Activated naive CD4-positive, alpha-beta T cell treated with anti-CD3 and anti-CD28 coated beads, Interleukin-2, amount 10 ng/mL, durations not matched to agents 7 days and 5 days (primary cell): ENCODE measurements around the gene CCNG1.
"Not testable (repeated sequence)": the region's sequence is repeated elsewhere in the genome, so short reads cannot be mapped to it uniquely, and the experiment has no call there.

Experiments used
- CTCF ChIA-PET: fragments of 350-600 bp; sonication (Branson Sonifier 250); formaldehyde crosslinking; loops from one replicate; lab custom pipeline; 2021; ENCODE audit warnings: antibody characterized with exemption; lab: Charles Lee
- DNase-seq: peaks from one replicate; pipeline ENCODE4 v3.0.0-alpha.2; 2020
- H3K27ac Mint-ChIP-seq: one replicate; pipeline ENCODE4 v1.8.0; 2021; ENCODE audit warnings: mild to moderate bottlenecking, moderate library complexity, mixed read lengths
- H3K27me3 Mint-ChIP-seq: one replicate; pipeline ENCODE4 v1.8.0; 2021; ENCODE audit warnings: mild to moderate bottlenecking, mixed read lengths
- H3K36me3 Mint-ChIP-seq: one replicate; pipeline ENCODE4 v1.8.0; 2021; ENCODE audit warnings: mixed read lengths
- H3K4me1 Mint-ChIP-seq: one replicate; pipeline ENCODE4 v1.8.0; 2021; ENCODE audit warnings: mixed read lengths
- H3K4me3 Mint-ChIP-seq: one replicate; pipeline ENCODE4 v1.8.0; 2021; ENCODE audit warnings: mild to moderate bottlenecking, moderate library complexity, mixed read lengths
- H3K9me3 Mint-ChIP-seq: one replicate; pipeline ENCODE4 v1.8.0; 2021; ENCODE audit warnings: mixed read lengths

The CCNG1 gene

DNA sequence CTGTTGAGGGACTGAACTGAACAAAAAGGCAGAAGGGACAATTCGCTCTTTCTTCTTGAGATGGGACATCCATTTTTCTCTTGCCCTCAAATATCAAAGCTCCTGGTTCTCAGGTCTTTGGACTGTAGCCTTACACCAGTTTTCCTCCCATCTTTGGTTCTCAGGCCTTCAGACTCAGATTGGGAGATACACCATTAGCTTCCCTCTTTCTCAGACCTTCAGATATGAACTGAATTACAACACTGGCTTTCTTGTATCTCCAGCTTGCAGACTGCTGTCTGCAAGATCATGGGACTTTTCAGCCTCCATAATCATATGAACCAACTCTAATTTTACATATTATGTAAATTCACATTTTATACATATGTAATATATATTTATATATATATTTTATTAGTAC is 12.6 kb upstream of the CCNG1 start:
- Mint-ChIP-seq H3K4me1 (peaks cover 5% of the 10 kb centered on the region), H3K9me3 (no peaks in the 10 kb centered on the region), H3K36me3 (no peaks in the 10 kb centered on the region), H3K27me3 (peaks cover 8% of the 10 kb centered on the region), H3K27ac (no peak overlapping the region), H3K4me3 (no peak overlapping the region)
- no peak for DNase-seq
- CTCF ChIA-PET: interaction anchor here (0.8 to 1.0 kb wide), 2 partner anchors 16 to 78 kb away, joined by 3 read pairs; no protein-coding TSS in a partner anchor

DNA sequence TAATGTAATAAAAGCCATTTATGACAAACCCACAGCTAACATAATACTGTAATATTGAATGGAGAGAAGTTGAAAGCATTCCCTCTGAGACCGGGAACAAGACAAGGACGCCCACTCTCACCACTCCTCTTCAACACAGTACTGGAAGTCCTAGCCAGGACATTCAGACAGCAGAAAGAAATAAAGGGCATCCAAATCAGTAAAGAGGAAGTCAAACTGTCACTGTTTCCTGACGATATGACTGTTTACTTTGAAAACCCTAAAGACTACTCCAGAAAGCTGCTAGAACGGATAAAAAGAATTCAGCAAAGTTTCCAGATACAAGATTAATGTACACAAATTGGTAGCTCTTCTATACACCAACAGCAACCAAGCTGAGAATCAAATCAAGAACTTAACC is 11.3 kb upstream of the CCNG1 start:
- CTCF ChIA-PET, H3K4me1 Mint-ChIP-seq, H3K4me3 Mint-ChIP-seq, H3K36me3 Mint-ChIP-seq, DNase-seq, H3K27me3 Mint-ChIP-seq, H3K9me3 Mint-ChIP-seq, H3K27ac Mint-ChIP-seq: not testable (repeated sequence)

DNA sequence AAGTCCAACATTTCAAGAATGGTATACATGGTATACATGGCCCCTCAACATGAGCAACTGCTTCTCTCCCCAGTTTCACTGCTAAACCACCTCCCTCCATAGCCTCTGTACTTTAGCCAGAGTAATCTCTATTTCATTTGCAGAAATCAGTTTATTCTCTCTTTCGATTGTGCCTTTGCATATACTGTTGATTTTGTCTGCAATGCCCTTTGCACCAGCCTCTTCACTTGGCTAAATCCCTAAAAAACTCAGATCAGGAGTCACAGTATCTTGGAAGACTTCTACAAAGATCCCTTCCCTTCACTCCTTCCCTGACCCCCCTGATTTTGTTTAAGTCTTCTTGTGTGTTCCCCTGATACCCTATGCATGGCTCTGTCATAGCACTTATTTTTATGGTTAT is 4.9 kb upstream of the CCNG1 start:
- Mint-ChIP-seq H3K4me1 (peaks cover 12% of the 10 kb centered on the region), H3K36me3 (no peaks in the 10 kb centered on the region), H3K4me3 (no peak overlapping the region), H3K27ac (no peak overlapping the region), H3K9me3 (no peaks in the 10 kb centered on the region), H3K27me3 (peaks cover 23% of the 10 kb centered on the region)
- CTCF ChIA-PET: no interaction called here
- DNase-seq: no peak

DNA sequence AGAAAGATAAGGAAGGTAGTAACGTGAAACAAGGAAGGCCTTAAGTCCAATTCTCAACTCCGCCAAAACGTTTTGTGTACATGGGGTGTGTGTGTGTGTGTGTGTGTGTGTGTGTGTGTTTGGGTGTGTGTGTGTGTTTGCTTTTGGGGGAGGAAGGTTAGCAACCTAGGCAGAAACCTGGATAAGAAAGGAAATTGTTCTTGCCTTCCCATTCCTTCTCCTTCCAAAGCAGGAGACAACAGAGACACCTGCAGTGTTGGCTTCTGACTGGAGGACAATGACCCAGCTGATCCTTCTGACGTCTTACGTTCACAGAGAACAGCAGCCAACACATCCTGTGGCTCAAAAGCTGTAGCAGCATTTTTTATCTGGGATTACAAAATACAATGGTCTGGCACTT is 4.1 kb upstream of the CCNG1 start:
- peaks cover 23% of the 10 kb centered on the region for H3K27me3 Mint-ChIP-seq
- CTCF ChIA-PET: no interaction called here
- DNase-seq: no peak
- no peaks in the 10 kb centered on the region for H3K36me3 Mint-ChIP-seq
- H3K4me1 Mint-ChIP-seq: peaks cover 16% of the 10 kb centered on the region
- H3K27ac Mint-ChIP-seq: no peak overlapping the region
- H3K9me3 Mint-ChIP-seq: no peaks in the 10 kb centered on the region
- no peak overlapping the region for H3K4me3 Mint-ChIP-seq

DNA sequence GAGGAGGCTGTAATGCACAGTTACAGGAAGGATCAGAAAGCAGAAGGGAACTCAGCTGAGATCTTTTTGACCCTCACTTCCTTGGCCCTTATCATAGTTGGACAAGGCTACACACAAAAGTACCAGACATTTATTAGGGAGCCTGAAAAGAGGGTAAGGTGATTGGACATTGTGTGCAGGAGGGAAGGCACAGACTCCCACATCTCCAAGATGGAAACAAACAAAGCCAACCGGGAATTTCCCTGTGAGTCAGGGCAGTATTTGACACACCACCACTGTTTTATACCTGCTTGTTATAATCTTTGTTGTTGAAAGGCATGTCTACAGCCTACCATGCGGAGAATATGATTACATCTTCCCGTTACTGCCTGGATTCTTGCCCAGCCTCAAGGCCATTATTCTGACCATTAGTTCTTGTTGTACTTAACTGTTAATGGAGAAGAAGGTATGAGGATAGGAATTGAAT is 3.0 kb upstream of the CCNG1 start:
- H3K27ac Mint-ChIP-seq: no peak overlapping the region
- no peak for DNase-seq
- CTCF ChIA-PET: no interaction called here
- no peaks in the 10 kb centered on the region for H3K9me3 Mint-ChIP-seq
- H3K27me3 Mint-ChIP-seq: peaks cover 23% of the 10 kb centered on the region
- peaks cover 6% of the 10 kb centered on the region for H3K36me3 Mint-ChIP-seq
- peaks cover 26% of the 10 kb centered on the region for H3K4me1 Mint-ChIP-seq
- no peak overlapping the region for H3K4me3 Mint-ChIP-seq

DNA sequence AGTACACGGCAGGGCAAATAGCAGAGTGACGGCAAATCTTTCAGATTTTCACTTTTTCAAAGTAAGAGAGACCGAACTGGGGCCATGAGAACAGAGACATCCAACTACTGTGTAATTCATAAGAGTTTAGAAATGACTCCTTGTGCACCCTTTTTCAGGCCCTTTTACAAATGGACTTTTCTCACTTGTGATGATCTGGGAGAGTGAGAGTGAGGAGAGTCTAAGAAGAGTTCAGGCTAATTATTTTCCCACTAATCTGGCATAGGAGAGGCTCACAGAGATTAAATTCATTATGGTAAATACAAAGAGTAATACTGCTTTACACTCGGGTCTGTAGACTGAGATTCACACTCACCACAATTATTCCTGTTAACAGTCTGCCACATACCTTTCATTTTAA is 880 bp upstream of the CCNG1 start:
- H3K9me3 Mint-ChIP-seq: no peaks in the 10 kb centered on the region
- H3K27me3 Mint-ChIP-seq: peaks cover 23% of the 10 kb centered on the region
- peak overlapping the region; percentile 91 for H3K4me3 Mint-ChIP-seq
- no peak for DNase-seq
- CTCF ChIA-PET: no interaction called here
- H3K4me1 Mint-ChIP-seq: peaks cover 43% of the 10 kb centered on the region
- peak overlapping the region; percentile 91 for H3K27ac Mint-ChIP-seq
- peaks cover 21% of the 10 kb centered on the region for H3K36me3 Mint-ChIP-seq

DNA sequence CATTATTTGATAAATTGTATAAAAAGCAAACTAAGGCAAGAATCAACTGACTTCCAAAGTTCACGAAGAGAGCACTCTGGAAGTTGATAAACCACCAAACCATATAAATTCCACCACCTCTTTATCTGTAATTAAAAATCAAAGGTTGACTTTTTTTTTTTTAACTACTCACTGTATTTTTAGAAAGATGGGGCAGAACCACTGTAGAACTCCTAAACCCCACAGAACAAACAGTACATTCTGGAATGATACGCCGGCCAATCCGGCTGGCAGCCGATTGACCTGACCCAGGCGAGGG is 435 bp upstream of the CCNG1 start:
- Mint-ChIP-seq H3K27me3 (peaks cover 20% of the 10 kb centered on the region), H3K27ac (peak overlapping the region; percentile 91), H3K4me3 (peak overlapping the region; percentile 91), H3K36me3 (peaks cover 22% of the 10 kb centered on the region), H3K4me1 (peaks cover 43% of the 10 kb centered on the region), H3K9me3 (no peaks in the 10 kb centered on the region)
- CTCF ChIA-PET: no interaction called here
- no peak for DNase-seq

DNA sequence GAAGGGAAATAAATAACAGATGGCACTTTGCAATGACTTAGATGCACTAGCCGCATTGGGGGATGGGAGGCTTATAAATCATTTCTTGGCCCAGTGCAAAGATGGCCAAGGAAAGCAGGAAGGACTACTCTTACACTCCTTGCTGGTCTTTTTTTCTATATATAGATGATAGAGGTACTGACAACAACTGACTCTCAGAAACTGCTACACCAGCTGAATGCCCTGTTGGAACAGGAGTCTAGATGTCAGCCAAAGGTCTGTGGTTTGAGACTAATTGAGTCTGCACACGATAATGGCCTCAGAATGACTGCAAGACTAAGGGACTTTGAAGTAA is 1.7 kb downstream of the CCNG1 start:
- H3K4me1 Mint-ChIP-seq: peaks cover 48% of the 10 kb centered on the region
- CTCF ChIA-PET: interaction anchor here (1.1 to 1.8 kb wide), 2 partner anchors 21 to 31 kb away, joined by 3 to 7 read pairs; partner anchors contain the start of genes HMMR and NUDCD2
- H3K27me3 Mint-ChIP-seq: peaks cover 5% of the 10 kb centered on the region
- peak overlapping the region; percentile 91 for H3K4me3 Mint-ChIP-seq
- H3K9me3 Mint-ChIP-seq: no peaks in the 10 kb centered on the region
- H3K36me3 Mint-ChIP-seq: peaks cover 30% of the 10 kb centered on the region
- no peak for DNase-seq
- peak overlapping the region; percentile 45 for H3K27ac Mint-ChIP-seq

DNA sequence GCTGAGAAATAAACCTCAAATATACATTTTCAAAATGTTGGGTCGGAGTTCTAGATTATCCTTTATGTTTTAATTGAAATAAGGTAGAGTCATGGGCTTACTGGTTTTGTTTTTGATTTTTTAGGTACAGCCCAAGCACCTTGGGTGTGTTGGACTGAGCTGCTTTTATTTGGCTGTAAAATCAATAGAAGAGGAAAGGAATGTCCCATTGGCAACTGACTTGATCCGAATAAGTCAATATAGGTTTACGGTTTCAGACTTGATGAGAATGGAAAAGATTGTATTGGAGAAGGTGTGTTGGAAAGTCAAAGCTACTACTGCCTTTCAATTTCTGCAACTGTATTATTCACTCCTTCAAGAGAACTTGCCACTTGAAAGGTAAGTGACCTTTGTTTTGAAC is 3.6 kb downstream of the CCNG1 start:
- Mint-ChIP-seq H3K4me3 (no peak overlapping the region), H3K9me3 (no peaks in the 10 kb centered on the region), H3K4me1 (peaks cover 52% of the 10 kb centered on the region), H3K27ac (no peak overlapping the region), H3K36me3 (peaks cover 39% of the 10 kb centered on the region), H3K27me3 (no peaks in the 10 kb centered on the region)
- DNase-seq: no peak
- CTCF ChIA-PET: interaction anchor here (0.7 to 1.4 kb wide), 2 partner anchors 32 to 75 kb away, joined by 3 to 4 read pairs; no protein-coding TSS in a partner anchor

DNA sequence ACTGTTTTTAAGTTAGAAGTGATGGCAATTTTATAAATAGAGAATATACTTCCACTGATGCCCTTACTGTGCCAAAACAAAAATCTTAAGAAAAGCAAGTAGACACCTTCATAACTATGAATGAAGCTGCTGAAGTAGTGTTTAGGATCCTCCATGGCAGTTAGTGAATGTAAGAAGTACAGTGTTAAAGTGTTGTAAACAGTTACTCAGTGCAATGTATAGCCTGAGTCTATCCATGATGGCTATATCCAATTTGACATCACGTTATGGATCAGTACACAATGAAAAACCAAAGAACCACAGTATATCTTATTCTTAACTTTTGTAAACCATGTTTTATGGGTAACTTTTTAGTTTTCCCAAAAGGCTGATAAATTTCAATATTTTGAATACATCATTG is 7.1 kb downstream of the CCNG1 start:
- Mint-ChIP-seq H3K27me3 (no peaks in the 10 kb centered on the region), H3K36me3 (peaks cover 62% of the 10 kb centered on the region), H3K4me3 (no peak overlapping the region), H3K4me1 (peaks cover 26% of the 10 kb centered on the region), H3K9me3 (no peaks in the 10 kb centered on the region), H3K27ac (no peak overlapping the region)
- DNase-seq: no peak
- CTCF ChIA-PET: no interaction called here

DNA sequence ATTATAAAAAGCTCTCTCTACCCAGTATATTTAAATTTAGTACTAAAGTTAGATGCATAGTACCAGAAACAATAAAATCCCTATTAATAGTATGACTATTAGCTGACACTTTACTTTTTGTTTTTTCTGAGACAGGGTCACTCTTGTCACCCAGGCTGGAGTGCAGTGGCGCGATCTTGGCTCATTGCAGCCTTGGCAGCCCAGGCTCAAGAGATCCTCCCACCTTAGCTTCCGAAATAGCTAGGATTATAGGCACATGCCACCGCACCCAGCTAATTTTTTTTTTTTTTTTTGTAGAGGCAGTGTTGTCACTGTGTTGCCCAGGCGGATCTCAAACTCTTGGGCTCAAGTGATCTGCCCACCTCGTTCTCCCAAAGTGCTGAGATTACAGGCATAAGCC is 8.0 kb downstream of the CCNG1 start:
- Mint-ChIP-seq H3K36me3 (peaks cover 60% of the 10 kb centered on the region), H3K9me3 (no peaks in the 10 kb centered on the region), H3K4me1 (peaks cover 19% of the 10 kb centered on the region), H3K4me3 (no peak overlapping the region), H3K27me3 (no peaks in the 10 kb centered on the region), H3K27ac (no peak overlapping the region)
- CTCF ChIA-PET: no interaction called here
- no peak for DNase-seq

DNA sequence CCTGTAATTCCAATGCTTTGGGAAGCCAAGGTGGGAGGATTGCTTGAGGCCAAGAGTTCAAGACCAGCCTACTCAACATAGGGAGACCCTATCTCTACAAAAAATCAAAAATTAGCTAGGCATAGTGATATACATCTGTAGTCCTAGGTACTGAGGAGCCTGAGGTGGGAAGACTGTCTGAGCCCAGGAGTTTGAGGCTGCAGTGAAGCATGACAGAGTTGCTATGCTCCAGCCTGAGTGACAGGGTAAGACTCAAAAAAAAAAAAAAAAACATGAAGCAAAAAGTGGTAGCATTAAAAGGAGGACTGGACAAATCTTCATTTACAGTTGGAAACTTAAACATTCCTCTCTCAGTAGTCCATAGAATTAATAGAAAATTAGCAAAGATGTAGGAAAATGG is 9.8 kb downstream of the CCNG1 start:
- Mint-ChIP-seq H3K4me1 (peaks cover 7% of the 10 kb centered on the region), H3K27ac (no peak overlapping the region), H3K9me3 (no peaks in the 10 kb centered on the region), H3K36me3 (peaks cover 62% of the 10 kb centered on the region), H3K27me3 (no peaks in the 10 kb centered on the region), H3K4me3 (no peak overlapping the region)
- CTCF ChIA-PET: no interaction called here
- DNase-seq: no peak

DNA sequence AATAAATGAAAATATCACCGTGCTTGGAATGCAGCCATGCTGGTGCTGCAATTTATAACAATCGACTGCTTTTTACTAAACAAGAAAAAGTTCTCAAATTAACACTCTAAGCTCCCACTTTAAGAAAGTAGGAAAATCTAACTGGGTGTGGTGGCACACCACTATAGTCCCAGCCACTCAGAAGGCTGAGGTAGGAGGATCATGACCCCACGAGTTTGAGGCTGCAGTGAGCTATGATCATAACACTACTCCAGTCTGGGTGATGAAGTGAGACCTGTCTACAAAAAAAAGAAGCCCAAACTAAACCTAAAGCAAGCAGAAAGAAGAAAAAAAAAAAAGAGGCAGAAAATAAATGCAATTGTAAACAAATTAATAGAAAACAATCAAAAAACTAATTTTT is 10.5 kb downstream of the CCNG1 start:
- no peak for DNase-seq
- Mint-ChIP-seq H3K4me3 (no peak overlapping the region), H3K4me1 (peaks cover 4% of the 10 kb centered on the region), H3K9me3 (no peaks in the 10 kb centered on the region), H3K36me3 (peaks cover 61% of the 10 kb centered on the region), H3K27ac (no peak overlapping the region), H3K27me3 (no peaks in the 10 kb centered on the region)
- CTCF ChIA-PET: interaction anchor here (2.3 kb wide), 1 partner anchor 13 kb away, joined by 6 read pairs; the partner anchor contains the start of genes HMMR and NUDCD2

DNA sequence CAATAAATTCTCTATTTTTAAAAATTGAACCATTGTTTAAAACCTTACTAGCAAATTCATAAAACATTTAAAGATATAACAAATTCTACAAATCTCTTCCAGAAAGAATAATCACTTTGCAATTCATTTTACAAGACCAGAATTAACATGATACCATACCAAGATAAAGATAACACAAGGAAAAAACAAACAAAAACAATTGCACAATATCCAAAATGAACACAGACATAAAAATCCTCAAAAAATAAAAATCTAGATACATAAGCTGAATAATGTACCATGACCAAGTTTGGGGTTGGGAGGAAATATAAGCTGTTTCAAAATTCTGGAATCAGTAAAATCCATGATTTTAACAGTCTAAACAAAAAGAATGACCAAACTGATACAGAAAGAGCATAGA is 11.1 kb downstream of the CCNG1 start:
- CTCF ChIA-PET: interaction anchor here (2.3 kb wide), 1 partner anchor 12 kb away, joined by 6 read pairs; the partner anchor contains the start of genes HMMR and NUDCD2
- H3K4me3 Mint-ChIP-seq: no peak overlapping the region
- no peak for DNase-seq
- H3K9me3 Mint-ChIP-seq: no peaks in the 10 kb centered on the region
- peaks cover 62% of the 10 kb centered on the region for H3K36me3 Mint-ChIP-seq
- peaks cover 4% of the 10 kb centered on the region for H3K4me1 Mint-ChIP-seq
- H3K27ac Mint-ChIP-seq: no peak overlapping the region
- no peaks in the 10 kb centered on the region for H3K27me3 Mint-ChIP-seq

DNA sequence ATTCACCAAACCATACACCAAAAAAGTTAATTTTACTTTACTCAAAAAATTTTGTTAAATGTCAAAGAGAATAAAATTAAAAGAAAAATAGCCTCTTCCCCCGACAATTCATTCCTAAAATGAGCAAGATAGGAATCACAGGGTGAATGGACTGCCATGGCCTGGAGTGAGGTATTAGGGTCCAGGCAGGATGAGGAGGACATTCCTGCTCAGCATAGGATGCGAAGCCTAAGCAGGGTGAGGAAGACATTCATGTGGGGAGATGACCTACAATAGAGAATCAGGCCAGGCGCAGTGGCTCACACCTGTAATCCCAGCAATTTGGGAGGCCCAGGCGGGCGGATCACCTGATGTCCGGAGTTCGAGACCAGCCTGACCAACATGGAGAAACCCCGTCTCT is 14.1 kb downstream of the CCNG1 start:
- no peak for DNase-seq
- Mint-ChIP-seq H3K4me3 (no peak overlapping the region), H3K27ac (no peak overlapping the region), H3K4me1 (peaks cover 14% of the 10 kb centered on the region), H3K36me3 (peaks cover 71% of the 10 kb centered on the region), H3K9me3 (no peaks in the 10 kb centered on the region), H3K27me3 (no peaks in the 10 kb centered on the region)
- CTCF ChIA-PET: no interaction called here

DNA sequence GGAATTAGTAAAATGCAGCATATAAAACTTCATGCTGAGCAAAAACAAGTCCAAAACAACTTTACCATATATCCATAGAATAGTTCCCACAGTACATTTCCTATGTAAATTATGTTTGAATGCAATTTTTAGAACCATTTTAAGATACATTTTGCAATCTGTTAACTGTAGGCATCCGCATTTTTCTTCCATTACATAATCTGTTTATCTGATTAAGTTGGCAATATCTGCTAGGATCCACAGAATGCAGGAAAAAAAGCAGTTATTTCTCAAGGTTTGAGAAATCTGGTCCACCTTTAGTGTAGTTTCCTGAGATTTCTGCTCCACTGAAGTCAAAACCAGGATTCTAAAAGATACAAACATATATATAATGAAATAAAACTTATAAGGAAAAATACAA is 16.3 kb downstream of the CCNG1 start:
- H3K27me3 Mint-ChIP-seq: no peaks in the 10 kb centered on the region
- DNase-seq: no peak
- peaks cover 26% of the 10 kb centered on the region for H3K4me1 Mint-ChIP-seq
- H3K4me3 Mint-ChIP-seq: no peak overlapping the region
- H3K27ac Mint-ChIP-seq: no peak overlapping the region
- no peaks in the 10 kb centered on the region for H3K9me3 Mint-ChIP-seq
- peaks cover 60% of the 10 kb centered on the region for H3K36me3 Mint-ChIP-seq
- CTCF ChIA-PET: no interaction called here
